B cell (primary cell): ENCODE results near the gene P3R3URF.

Experiments
- EZH2 ChIP-seq: IDR thresholded peaks from 2 replicates; pipeline ENCODE4 v1.6.1; 2012; ENCODE audit warnings: borderline replicate concordance, low read depth, mild to moderate bottlenecking, moderate library complexity, low read length; ENCODE audit not compliant: insufficient read depth, poor library complexity, severe bottlenecking
- TF ChIP-seq, protein P1 (sequence below): fragments of 200-600 bp; IDR thresholded peaks from one replicate; pipeline ENCODE4 v1.8.0; 2022; ENCODE audit warnings: antibody characterized with exemption, mild to moderate bottlenecking

DNA sequence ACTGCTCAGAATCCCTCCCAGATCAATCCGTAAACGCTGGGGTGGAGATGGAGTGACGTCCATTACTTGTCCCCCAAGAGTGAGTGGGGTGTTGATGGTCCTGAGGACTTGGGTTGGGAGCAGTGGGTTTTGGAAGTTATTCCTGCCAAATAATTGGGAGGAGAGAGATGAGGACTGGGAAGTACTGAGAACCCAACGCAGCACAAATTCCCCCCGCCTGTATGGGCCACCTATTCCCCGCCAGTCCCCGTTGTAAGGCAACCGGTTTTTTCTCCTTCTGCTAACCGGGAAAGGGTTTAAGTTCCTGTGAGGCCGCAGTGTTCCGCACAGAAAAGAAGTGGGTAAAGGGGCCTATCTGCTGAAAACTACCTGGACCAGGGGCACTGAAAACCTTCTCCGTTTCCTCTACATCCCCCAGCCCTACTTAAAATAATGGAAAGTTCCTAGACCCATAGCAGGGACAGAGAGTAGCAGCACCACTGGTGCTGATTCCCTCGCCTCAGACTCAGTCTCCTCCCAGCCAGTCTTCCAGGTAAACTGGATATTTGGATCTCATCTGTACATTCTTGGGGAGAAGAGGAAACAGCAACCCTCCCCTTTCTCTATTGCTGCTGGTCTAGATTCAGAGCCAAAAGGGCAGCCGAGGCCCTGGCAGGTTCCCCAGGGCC, 27.6 kb upstream of the P3R3URF start:
- no peak for TF ChIP-seq EZH2
- TF ChIP-seq, protein P1, sequence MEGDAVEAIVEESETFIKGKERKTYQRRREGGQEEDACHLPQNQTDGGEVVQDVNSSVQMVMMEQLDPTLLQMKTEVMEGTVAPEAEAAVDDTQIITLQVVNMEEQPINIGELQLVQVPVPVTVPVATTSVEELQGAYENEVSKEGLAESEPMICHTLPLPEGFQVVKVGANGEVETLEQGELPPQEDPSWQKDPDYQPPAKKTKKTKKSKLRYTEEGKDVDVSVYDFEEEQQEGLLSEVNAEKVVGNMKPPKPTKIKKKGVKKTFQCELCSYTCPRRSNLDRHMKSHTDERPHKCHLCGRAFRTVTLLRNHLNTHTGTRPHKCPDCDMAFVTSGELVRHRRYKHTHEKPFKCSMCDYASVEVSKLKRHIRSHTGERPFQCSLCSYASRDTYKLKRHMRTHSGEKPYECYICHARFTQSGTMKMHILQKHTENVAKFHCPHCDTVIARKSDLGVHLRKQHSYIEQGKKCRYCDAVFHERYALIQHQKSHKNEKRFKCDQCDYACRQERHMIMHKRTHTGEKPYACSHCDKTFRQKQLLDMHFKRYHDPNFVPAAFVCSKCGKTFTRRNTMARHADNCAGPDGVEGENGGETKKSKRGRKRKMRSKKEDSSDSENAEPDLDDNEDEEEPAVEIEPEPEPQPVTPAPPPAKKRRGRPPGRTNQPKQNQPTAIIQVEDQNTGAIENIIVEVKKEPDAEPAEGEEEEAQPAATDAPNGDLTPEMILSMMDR, result no peak
